GM18909 (cell line): Measurements from ENCODE around the gene GNG12.

Experiments
- ATAC-seq: cut with Tn5 transposase; IDR thresholded peaks from one replicate; pipeline ENCODE4 v1.9.1; 2021; ENCODE audit warnings: mild to moderate bottlenecking; ENCODE audit not compliant: unreplicated experiment, poor library complexity

Gene GNG12

DNA sequence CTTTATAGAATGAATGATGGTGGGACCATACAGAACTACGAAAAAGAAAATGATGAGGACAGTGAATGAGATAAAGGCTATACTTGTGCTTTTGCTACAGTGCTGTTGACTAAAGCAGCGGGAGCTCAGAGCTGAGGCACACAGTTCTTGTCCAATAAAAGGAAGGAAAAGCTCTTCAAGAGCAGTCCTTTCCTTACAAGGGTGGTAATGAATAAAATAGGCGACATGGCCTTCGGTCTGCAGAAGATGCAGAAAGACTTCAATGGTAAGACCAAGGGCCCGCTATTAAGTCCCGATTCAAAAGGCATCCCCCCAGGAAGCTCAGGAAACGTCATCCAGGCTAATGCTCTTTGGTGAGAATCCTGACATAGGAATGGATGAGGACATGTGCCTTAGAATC, 44.4 kb downstream of the GNG12 start:
- no peak for ATAC-seq

DNA sequence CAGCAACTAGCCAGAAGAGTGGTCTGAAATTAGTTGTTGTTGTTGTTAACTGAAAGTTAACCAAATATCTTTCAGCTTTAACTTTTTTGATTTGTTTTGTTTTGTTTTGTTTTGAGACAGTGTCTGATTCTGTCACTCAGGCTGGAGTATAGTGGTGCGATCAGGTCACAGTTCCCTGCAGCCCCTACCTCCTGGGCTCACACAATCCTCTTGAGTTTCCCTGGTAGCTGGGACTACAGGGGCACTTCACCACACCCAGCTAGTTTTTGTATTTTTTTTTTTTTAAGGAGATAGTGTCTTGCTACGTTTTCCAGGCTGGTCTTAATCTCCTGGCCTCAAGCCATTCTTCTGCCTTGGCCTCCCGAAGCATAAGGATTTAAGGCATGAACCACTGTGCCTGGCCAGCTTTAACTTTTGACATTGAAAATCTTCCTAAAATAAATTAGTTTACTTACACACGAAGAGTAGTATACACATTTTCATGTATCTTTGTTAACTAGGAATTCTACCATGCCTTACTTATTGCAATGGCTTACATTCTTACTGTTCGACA, 45.0 kb downstream of the GNG12 start:
- no peak for ATAC-seq

DNA sequence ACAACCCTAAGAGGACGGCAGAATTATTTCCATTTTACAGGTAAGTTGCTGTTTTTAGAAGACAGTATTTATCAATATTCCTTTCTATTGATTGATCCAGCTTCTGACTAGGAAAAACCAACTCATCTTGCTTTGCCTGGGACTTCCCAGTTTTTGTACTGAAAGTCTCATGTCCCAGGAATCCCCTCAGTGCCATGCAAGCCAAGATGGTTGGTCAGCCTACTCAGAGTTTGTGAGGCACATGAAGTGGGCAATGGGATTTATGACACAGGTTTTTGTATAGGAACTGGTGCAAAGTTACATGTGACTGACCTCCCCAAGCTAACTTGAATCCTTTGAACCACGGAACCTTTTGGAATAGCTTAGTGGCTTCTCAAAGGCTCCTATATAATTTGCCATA, 45.5 kb downstream of the GNG12 start:
- ATAC-seq: no peak

DNA sequence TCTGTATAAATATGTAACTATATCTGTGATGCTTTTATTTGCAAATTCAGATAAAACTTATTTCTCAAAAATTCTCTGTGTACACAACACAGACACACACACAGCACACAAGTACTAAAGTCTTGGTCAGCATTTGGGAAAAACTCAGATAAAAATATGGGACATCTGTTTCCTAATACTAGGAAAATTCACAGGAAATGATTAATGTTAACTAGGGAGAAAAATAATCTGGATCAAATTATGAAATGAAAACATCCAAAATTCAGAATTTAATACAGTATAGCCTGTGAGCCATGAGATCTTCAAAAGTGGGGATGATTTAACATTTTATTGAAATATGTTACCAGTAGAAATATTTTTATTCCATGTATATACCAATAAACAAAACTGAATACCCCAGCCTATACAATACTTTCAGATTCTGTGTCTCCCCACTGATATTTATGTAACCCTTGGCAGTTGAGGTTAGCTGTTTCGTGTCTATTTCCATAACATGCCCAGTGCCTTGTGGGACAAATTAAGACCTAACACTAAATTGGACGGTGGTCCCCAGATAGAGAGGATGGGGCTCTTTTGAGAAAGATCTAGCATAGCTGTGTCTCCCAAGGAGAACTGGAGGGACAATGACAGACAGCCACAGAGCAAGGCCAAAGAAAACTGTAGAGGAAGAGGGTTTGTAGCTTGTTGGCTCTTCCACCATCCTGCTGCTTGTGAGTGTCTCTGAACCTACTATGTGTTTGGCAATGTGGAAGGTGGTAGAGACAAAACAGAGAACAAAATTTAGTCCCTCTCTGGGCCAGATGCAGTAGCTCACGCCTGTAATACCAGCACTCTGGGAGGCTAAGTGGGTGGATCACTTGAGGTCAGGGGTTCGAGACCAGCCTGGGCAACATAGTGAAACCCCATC, 47.2 kb downstream of the GNG12 start:
- no peak for ATAC-seq

DNA sequence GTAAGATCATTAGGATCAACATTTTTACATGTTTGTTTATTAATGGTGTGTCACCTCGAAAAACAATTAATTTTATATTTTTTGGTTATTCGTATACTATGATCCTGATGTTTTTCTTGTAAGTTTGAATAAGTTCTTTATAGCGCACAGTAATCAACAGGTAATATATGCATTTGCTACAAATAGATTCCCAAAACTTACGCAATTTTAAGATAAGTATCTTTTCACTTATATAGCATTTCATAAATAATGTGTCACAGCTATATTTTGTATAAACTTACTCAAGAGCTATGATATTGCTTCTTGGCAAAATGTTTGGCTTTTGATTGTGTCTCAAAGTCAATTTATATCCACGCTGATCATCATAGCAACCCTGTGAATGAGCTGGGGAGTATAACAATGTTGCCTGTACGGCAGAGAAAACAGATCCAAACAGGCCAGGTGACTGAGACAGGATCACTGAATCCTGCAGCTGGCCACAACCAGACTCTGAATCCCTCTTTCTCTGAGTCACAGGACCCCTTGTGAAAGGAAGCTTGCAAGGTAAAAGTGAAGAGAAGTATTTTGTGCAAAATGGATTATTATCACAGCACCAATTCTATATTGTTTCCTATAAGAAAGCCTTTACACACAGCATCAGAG, 48.6 kb downstream of the GNG12 start:
- no peak for ATAC-seq

DNA sequence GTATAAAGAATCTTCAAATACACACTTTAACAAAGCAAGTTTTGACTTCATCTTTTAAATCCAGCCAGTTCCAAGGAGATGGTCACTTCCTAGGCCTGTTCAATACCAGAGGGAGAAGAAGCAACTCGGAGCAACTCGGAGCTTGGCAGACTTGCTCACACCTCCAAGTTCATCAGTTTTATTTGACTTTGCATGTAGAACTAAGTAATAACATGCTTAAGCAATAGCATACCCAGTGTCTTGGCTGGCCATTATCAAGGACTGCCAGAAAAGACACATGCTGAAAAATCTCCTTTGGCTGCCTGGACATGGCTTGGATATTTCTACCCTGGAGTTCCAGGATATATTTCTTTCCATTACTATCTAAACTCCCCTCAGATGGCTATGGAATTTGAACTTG, 52.6 kb downstream of the GNG12 start:
- no peak for ATAC-seq

DNA sequence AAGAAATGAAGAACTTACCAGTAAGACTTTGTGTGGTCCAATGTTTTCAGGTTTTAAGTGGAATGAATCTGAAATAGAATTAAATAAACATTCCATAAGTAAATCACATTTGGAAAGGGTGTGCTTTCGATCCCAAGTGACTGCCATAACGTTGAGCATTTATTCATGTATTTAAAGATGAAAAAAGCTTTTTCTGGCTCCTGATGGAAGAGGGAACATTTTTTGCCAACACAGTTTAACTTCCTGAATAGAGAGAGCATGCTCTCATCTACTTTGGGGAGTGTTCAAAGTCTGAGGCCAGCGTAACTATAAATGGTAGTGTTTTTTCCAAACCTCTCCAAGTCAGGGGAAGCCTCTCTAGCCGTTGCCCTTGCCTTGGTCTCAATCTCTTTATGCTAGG, 55.8 kb downstream of the GNG12 start:
- ATAC-seq: no peak

DNA sequence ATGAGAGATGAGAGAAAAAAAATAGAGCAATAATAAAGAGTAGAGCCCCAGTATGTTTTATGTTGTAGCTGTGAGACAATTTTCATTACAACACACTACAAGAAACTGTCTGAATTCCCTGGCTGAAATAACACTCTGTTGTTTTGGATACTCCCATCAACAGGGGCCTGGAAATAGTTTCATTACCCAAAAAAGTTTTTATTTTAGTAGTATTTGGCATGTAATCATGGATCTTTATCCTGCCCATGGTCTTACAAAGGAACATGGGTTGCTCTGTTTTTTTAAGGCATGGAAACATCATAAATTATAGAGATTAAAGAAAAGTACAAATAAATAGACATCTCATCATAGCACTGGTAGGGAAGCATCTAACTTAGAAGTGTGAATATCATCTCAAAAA, 56.3 kb downstream of the GNG12 start:
- no peak for ATAC-seq

DNA sequence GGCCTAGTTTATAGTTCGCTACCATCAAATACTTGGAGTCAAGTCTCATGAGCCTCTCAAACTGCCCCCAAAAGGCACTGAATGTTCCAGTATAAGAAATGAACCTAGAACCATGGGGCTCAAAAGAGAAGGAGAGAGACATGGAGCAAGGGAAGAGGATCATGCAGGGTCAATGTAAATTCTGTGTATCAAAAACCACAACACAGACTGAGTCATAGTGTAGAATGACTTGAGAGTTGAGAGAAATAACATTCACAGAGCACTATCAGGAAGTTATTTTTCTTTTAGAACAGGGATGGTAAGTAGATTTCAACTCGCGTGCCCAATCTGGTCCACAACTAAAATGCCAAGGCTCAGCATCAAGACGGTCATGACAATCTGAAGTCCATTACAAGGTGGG, 59.8 kb downstream of the GNG12 start:
- no peak for ATAC-seq

DNA sequence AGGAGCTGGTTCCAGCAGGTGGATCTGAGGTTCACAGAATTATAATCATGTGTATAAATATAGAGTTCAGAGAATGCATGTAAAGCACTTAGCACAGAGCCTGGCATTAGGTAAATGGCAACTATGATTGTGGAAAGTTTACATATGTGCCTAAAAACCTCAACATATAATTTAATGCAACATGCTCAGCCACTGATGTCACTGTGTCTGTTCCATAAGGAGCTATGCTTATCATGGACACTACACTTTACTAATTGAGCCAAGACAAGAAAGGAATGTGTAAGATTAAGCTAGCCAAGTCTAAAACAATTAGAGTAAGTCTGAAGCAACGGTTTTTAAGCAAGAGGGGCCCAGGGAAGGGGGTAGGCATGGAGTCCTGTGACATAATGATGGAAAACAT, 61.5 kb downstream of the GNG12 start:
- ATAC-seq: no peak

DNA sequence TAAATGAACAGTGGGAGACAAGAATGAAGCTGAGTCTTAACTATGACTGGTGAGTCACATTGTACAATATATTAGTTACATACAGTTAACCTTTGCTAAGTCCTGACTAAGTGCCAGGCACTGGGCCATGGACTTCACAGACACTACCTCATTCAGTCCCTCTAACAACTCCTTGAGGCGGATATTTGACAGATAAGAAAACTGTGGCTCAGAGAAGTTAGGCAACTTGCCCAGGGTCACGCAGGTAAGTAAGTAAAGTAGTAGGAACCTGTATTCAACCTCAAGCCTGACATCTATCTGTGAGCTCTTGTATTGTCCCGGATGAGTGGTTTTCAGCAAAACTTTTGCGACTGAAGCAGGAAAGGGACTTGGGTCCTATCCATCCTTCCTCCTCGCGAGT, 62.1 kb downstream of the GNG12 start:
- ATAC-seq: no peak

DNA sequence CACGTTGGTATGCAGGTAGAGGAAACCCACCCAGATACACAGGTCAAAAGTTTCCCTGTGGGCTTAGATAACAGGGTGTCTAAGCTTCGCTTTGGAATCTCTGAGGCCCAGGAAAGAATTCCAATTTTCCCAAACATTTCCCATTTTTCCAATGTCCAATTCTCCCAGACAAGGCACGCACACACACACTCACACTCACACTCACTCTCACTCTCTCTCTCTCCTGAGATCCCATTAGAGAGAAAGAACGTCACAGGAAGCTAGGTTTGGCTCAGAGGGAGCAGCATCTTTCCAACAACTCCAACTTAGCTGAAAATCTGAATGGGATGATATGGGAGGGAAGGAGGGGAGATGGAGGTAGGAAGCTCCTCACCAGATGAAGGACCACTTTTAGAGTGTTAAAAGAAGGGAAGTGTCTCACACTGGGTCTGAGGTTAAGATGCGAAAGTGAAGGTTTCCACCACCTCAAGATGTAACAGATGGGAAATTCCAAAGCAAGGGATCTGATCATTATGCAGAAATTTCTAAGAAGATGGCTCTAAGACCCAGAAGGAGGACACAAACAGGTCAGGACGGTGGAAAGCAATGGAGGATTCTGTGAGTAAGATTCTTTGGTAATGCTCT, 63.5 kb downstream of the GNG12 start:
- ATAC-seq: no peak

DNA sequence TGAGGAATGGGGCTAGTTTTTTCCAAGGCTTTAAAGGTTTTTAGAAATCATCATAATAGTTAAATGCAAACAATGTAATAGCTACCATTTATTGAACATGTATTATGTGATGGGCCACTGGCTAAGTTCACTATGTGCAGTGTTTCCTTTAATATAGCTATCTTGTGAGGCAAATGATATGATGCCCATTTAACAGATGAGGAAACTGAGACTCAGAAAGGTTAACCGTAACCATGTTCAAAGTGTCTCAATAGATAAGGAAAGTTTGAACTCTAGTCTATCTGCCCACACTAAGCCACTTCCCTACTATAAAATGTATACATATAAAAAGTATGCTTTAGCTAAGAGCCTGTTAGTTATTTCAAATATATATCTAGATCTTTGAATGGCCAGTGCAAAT, 64.8 kb downstream of the GNG12 start:
- no peak for ATAC-seq

DNA sequence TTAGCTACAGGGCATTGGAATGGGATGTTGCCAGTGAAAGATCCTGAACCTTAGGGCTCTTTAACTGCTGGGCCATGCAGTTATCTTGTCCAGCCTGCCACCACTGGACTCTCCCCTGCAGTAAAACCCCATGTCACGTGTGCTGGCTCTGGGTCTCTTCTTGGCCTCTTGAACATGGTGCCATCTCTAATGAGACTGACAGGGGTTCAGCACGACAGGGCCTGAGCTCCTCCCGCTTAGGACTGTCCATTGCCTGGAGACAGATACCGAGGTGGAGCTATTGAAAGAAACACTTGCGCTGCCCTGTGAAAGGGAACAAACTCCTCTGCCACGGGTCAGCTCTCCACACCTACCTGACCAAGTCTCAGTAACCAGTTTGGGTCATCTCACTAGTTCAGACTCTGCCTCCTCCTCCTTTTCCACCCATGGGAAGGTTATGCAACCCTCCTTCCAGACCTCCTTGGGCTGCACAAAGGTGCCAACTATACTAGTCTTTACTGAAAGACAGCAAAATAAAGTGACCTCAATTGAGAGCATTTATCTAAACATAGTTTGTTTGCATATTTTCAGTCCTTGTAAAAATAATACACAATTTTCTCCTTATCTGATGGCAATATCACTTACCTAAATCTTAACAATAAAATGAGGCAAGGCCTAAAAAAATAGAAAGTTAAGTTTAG, 66.0 kb downstream of the GNG12 start:
- ATAC-seq: no peak

DNA sequence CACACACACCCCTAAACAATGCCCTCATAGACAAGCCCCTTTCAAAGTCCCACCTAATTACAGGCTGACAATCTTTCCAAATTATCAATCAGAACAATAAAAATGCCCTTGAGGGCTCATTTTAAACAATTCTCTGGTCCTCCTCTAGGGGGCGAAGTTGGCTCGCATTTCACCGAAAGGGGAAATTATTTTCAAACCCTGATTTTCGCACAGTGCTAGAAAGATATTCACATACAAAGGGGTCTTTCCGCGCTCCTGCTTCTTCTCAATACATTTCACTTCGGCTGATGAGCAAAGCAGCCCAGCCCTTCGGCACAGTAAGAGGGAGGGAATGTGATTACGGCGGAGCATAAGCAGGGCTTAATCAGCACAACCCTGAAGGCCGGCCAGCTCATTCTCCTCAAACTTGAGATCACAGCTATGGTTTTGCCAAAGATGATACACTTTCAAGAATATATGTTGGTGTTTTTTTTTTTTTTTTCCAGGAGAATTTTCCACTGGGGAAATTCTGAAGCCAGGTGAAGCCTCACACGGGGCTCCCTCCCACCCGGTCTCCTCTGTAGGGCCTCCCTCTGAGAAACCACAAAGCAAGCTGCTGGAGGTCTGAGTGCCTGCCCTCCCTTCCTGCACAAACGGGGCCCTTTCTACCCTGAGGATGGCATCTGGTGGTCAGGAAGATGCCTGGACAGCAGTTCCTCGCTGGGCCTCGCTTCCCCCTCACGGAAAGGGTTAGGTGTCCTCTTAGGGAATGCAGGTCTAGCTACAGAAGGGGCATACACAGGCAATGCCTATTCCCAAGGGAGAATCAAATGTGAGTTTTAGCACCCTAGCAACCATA, 66.9 kb downstream of the GNG12 start:
- peak; percentile 51 for ATAC-seq

DNA sequence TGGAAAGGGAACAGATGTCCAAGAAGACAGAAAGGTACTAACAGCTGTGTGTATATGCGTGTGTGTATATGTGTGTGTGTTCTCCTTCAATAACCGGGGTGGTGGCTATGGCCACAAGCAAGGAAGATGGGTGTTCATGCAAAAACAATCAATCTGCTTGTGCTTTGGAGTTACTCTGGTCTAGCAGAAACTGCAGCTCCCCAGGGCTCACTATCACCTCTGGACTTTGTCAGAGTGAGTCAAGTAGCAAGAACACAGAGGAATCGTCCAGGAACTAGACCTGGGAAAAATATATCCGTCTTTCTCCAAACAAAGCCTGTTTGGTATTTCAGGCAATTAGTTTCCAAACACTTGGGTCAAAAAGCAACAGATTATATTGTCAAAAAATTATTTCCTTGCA, 68.6 kb downstream of the GNG12 start:
- ATAC-seq: no peak

DNA sequence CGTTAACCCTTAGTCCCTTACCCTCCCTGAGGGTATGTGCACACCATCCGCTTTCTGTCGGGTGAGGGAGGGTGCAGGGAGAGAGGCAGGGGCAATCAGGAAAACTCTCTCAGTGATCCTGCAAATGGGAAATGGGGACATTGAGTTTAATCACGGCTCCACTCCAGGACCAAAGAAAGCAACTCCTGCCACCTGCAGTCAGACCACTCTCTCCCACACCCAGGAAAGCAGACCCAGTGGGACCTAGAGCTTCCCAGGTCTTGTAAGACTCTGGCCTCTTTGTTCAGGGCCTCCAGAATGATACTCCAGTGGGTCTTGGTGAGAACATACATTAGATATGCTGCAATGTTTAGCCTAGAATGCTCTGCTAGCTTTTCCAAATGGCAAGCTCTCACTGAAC, 71.5 kb downstream of the GNG12 start:
- ATAC-seq: no peak

DNA sequence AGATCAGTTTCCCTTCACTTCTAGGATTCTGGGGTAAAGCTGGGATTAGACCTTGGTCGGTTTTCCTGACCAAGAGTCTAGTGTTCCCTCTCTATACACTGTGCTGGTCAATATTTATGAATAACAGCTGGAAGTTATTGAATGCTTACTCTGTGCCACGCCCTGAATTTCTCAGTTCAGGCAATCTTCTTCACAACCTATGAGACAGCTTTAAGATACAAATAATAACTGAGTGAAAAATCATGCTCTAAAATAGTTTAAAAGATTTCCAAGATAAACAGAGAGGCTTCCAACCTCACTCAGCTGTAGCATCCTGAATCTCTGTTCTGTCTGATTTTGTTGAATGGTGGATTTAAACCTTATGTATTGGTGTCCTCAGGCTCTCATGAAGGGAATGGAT, 72.2 kb downstream of the GNG12 start:
- ATAC-seq: no peak

DNA sequence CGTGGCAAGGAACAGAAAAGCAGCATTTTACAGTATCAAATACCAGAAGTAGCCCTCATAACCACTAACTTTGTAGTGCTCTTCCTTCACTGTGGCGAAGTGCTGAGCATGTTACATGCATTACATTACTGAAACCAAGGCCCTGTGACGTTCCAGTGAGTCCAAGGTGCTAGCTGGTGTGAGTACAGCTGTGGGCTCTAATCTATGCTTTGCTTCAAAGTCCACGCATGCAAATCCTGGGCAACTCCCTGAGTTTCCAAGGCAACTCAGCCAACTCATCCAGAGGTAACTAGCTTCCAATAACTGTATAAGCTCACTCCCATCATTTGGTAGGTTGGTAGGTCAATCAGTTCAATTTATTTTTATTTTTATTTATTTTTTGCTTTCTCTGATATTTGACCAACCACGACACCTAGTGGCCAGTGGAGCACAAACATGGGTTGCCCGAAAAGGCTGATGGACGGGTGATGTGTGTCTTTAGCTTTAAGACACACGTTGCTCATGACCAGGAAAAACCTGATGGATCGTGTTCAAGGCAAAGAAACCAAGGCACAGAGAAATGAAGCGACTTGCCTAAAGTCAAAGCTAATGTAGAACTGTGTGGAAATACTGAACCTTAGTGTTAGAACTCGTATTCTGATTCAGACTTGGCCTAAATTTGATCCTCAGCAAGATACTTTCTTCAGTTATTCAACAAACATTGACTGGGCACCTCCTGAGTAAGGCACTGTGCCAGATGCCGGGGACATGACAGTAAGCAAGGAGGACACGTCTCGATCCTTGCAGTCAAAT, 73.0 kb downstream of the GNG12 start:
- peak; percentile 100 for ATAC-seq
